Brain microvascular endothelial cell (primary cell): ENCODE measurements around the gene NOTCH1.
A peak's percentile ranks its signal among the peaks of the same experiment; 100 is the strongest.

Experiments
- DNase-seq: peaks from one replicate; pipeline ENCODE4 v3.0.0-alpha.2; 2020
- H3K27ac ChIP-seq: fragments of 250-450 bp; sonication (Bioruptor Pico); 2 replicates; pipeline ENCODE4 v1.5.1; 2020; ENCODE audit warnings: mild to moderate bottlenecking, moderate library complexity
- H3K27me3 ChIP-seq: fragments of 250-450 bp; sonication (Bioruptor Pico); replicated peaks from 2 replicates; pipeline ENCODE4 v1.5.1; 2020; ENCODE audit warnings: mild to moderate bottlenecking
- H3K36me3 ChIP-seq: fragments of 250-450 bp; sonication (Bioruptor Pico); replicated peaks from 2 replicates; pipeline ENCODE4 v1.5.1; 2020; ENCODE audit warnings: mild to moderate bottlenecking
- H3K4me3 ChIP-seq: 2 replicates; pipeline ENCODE4 v1.5.1; 2011; ENCODE audit warnings: low read depth, mild to moderate bottlenecking, control low read depth, low read length, moderate library complexity
- CTCF ChIP-seq: IDR thresholded peaks from 2 replicates; pipeline ENCODE4 v1.5.1; 2011; ENCODE audit warnings: low read depth, mild to moderate bottlenecking, moderate library complexity, low read length, control low read depth, inconsistent platforms; ENCODE audit errors: missing control alignments
- in situ Hi-C: cut with HindIII; loops from 2 replicates; pipeline ENCODE4 v1.10.0; 2017; ENCODE audit warnings: low sequenced_read_pairs, low pct_ligation_motif_present

The NOTCH1 gene

GRCh38 chr9:136541179-136541578 lies 4.7 kb downstream of the NOTCH1 start:
- TF ChIP-seq CTCF = no peak
- H3K4me3 ChIP-seq = no peak overlapping the region
- no peaks in the 10 kb centered on the region for H3K27me3 ChIP-seq
- H3K27ac ChIP-seq = no peak overlapping the region
- H3K36me3 ChIP-seq = no peaks in the 10 kb centered on the region
- DNase-seq = no peak
- in situ Hi-C loops = loop anchor here (10.0 kb wide), 1 partner anchor 56 kb away; the partner anchor contains the start of gene SEC16A

- Histone ChIP-seq H3K4me3 (no peak overlapping the region), H3K36me3 (no peaks in the 10 kb centered on the region), H3K27ac (no peak overlapping the region), H3K27me3 (no peaks in the 10 kb centered on the region)
- no peak for TF ChIP-seq CTCF
- peak; percentile 54 for DNase-seq
- in situ Hi-C loops = loop anchor here (10.0 kb wide), 1 partner anchor 55 kb away; the partner anchor contains the start of gene SEC16A
Observed at GRCh38 chr9:136539427-136540421, 6.1 kb downstream of the NOTCH1 start.

- Histone ChIP-seq H3K27ac (no peak overlapping the region), H3K4me3 (no peak overlapping the region), H3K27me3 (no peaks in the 10 kb centered on the region), H3K36me3 (peaks cover 1% of the 10 kb centered on the region)
- no peak for DNase-seq
- no peak for TF ChIP-seq CTCF
- in situ Hi-C loops = no loop called here
Observed at GRCh38 chr9:136538599-136539426, 7.0 kb downstream of the NOTCH1 start.

GRCh38 chr9:136537896-136538598 lies 7.8 kb downstream of the NOTCH1 start:
- no peak overlapping the region for H3K27ac ChIP-seq
- no peaks in the 10 kb centered on the region for H3K27me3 ChIP-seq
- DNase-seq = peak; percentile 42
- in situ Hi-C loops = no loop called here
- TF ChIP-seq CTCF = no peak
- peaks cover 5% of the 10 kb centered on the region for H3K36me3 ChIP-seq
- H3K4me3 ChIP-seq = no peak overlapping the region

- Histone ChIP-seq H3K4me3 (no peak overlapping the region), H3K36me3 (peaks cover 5% of the 10 kb centered on the region), H3K27ac (no peak overlapping the region), H3K27me3 (no peaks in the 10 kb centered on the region)
- TF ChIP-seq CTCF = no peak
- in situ Hi-C loops = no loop called here
- DNase-seq = no peak
Observed at GRCh38 chr9:136537411-136537810, 8.4 kb downstream of the NOTCH1 start.
